HepG2 (cell line): ENCODE measurements around the gene JMY. TPM values are rescaled to one million over a fixed set of nuclear protein-coding genes. Genes with fewer than 3 reads are reported as not detected.

ENCODE experiments used
- ATAC-seq: fragments of 200-7000 bp; cut with Tn5 transposase; 3 replicates; pipeline ENCODE4 v1.9.1; 2020; ENCODE audit warnings: mild to moderate bottlenecking, moderate library complexity
- BruUV-seq: library from RNA; stranded (reverse); fragments of 400-500 nt; replicated peaks from 2 replicates; lab custom pipeline; 2021; lab: Mats Ljungman, UMichigan
- CTCF ChIA-PET: fragments of 300-600 bp; formaldehyde crosslinking; extraction: SDS; loops from one replicate; lab custom pipeline; 2021; ENCODE audit warnings: low total read pairs, inconsistent platforms, low intra/inter-chr PET ratio; lab: Yijun Ruan, JAX
- POLR2A ChIA-PET: fragments of 350-600 bp; sonication (Branson Sonifier 250); formaldehyde crosslinking; loops from one replicate; lab custom pipeline; 2020; ENCODE audit warnings: antibody characterized with exemption, inconsistent platforms; lab: Yijun Ruan, JAX
- DNase-seq: peaks from one replicate; pipeline ENCODE4 v3.0.0-alpha.2; 2015; ENCODE audit warnings: low spot score
- FAIRE-seq: peaks from 3 replicates; lab custom pipeline; 2011; peaks lifted over from hg19 to GRCh38; lab: Jason Lieb, UNC
- H2AFZ ChIP-seq: one replicate; pipeline ENCODE4 v1.6.1; 2011; ENCODE audit warnings: low read length, inconsistent platforms
- H3K27ac ChIP-seq: fragments of 300-600 bp; 3 replicates; pipeline ENCODE4 v1.8.0; 2011; ENCODE audit warnings: mixed run types, mild to moderate bottlenecking, mixed read lengths, low read length, inconsistent platforms; ENCODE audit not compliant: insufficient read depth; ENCODE audit errors: extremely low read length
- H3K27me3 ChIP-seq, 2 experiments: fragments of 200-600 bp in 1 of 2; 2 replicates in 1 of 2; 3 replicates in 1 of 2; pipeline versions ENCODE4 v1.6.0 to v1.8.0; 2011; ENCODE audit warnings: low read length in 2 of 2, mild to moderate bottlenecking in 2 of 2, moderate library complexity in 2 of 2, inconsistent platforms in 1 of 2; ENCODE audit not compliant: insufficient read depth in 2 of 2, control insufficient read depth in 1 of 2
- H3K36me3 ChIP-seq, 2 experiments: fragments of 200-600 bp in 1 of 2; replicated peaks in 1 of 2; 2 replicates in 1 of 2; 3 replicates in 1 of 2; pipeline versions ENCODE4 v1.5.1 to v1.8.0; 2011; ENCODE audit warnings: low read length in 2 of 2, inconsistent platforms in 1 of 2; ENCODE audit not compliant: insufficient read depth in 2 of 2, control insufficient read depth in 1 of 2
- H3K4me1 ChIP-seq: 2 replicates; pipeline ENCODE4 v1.5.1; 2012; ENCODE audit warnings: low read length, inconsistent platforms; ENCODE audit not compliant: insufficient read depth
- H3K4me2 ChIP-seq: 2 replicates; pipeline ENCODE4 v1.6.0; 2011; ENCODE audit warnings: low read depth, low read length, inconsistent platforms
- H3K4me3 ChIP-seq, 3 experiments: fragments of 200-600 bp in 1 of 3; sonication (generic), shearing (Covaris generic) in 1 of 3; replicated peaks in 1 of 3; 2 replicates each; pipeline ENCODE4 v1.5.1; 2011 to 2016; ENCODE audit warnings: low read length in 3 of 3, inconsistent platforms in 2 of 3, low read depth in 2 of 3, mild to moderate bottlenecking in 2 of 3, control low read depth in 1 of 3, mixed read lengths in 1 of 3; ENCODE audit not compliant: insufficient read depth in 1 of 3
- H3K79me2 ChIP-seq: one replicate; pipeline ENCODE4 v1.6.1; 2011; ENCODE audit warnings: low read length, inconsistent platforms; ENCODE audit not compliant: insufficient read depth
- H3K9ac ChIP-seq: 2 replicates; pipeline ENCODE4 v1.6.0; 2011; ENCODE audit warnings: mild to moderate bottlenecking, low read depth, low read length, inconsistent platforms; ENCODE audit not compliant: insufficient read depth
- H3K9me3 ChIP-seq: 2 replicates; pipeline ENCODE4 v1.5.1; 2012; ENCODE audit warnings: mild to moderate bottlenecking, low read length
- H4K20me1 ChIP-seq: 2 replicates; pipeline ENCODE4 v1.6.0; 2011; ENCODE audit warnings: inconsistent platforms, mild to moderate bottlenecking, low read length, moderate library complexity; ENCODE audit not compliant: insufficient read depth
- CBX2 ChIP-seq, 2 experiments: fragments of 200-600 bp in 1 of 2; sonication (generic); formaldehyde crosslinking in 1 of 2; IDR thresholded peaks; 2 replicates each; pipeline versions ENCODE4 v1.7.0 to v1.8.1; 2018 to 2022; ENCODE audit warnings: low read depth in 2 of 2, low read length in 1 of 2, mild to moderate bottlenecking in 1 of 2, missing genetic modification reagents in 1 of 2
- KDM3A ChIP-seq: IDR thresholded peaks from 2 replicates; pipeline ENCODE4 v1.6.1; 2018; ENCODE audit warnings: low read depth, missing compliant biosample characterization
- PHF5A ChIP-seq: IDR thresholded peaks from one replicate; pipeline ENCODE4 v1.6.1; 2018; ENCODE audit warnings: low read depth, missing genetic modification reagents; ENCODE audit not compliant: unreplicated experiment
- PHF8 ChIP-seq: sonication (generic); formaldehyde crosslinking; IDR thresholded peaks from 2 replicates; pipeline ENCODE4 v1.5.0; 2020; ENCODE audit warnings: missing genetic modification reagents
- SMC3 ChIP-seq: IDR thresholded peaks from 2 replicates; pipeline ENCODE4 v1.6.1; 2011; ENCODE audit warnings: low read length, improper control_type of control experiment
- SSRP1 ChIP-seq: IDR thresholded peaks from 2 replicates; pipeline ENCODE4 v1.6.1; 2016; ENCODE audit warnings: control low read depth
- STAG1 ChIP-seq: sonication (generic); formaldehyde crosslinking; IDR thresholded peaks from 2 replicates; pipeline ENCODE4 v1.4.0; 2020; ENCODE audit warnings: missing genetic modification reagents
- TAF15 ChIP-seq: fragments of 200-400 bp; formaldehyde crosslinking; IDR thresholded peaks from one replicate; pipeline ENCODE4 v1.6.1; 2018; ENCODE audit warnings: mild to moderate bottlenecking, low read depth, low read length; ENCODE audit not compliant: poor library complexity, severe bottlenecking
- TEAD3 ChIP-seq: optimal IDR thresholded peaks from 2 replicates; pipeline ENCODE3; 2016; ENCODE audit warnings: borderline replicate concordance
- TSC22D2 ChIP-seq: sonication (generic); formaldehyde crosslinking; IDR thresholded peaks from 2 replicates; pipeline ENCODE4 v1.5.1; 2020; ENCODE audit warnings: missing genetic modification reagents, mild to moderate bottlenecking, borderline replicate concordance
- ZBTB7A ChIP-seq: sonication (generic); formaldehyde crosslinking; IDR thresholded peaks from 2 replicates; pipeline ENCODE4 v1.8.0; 2022; ENCODE audit warnings: mild to moderate bottlenecking, missing genetic modification reagents
- ZFP62 ChIP-seq: sonication (generic); formaldehyde crosslinking; IDR thresholded peaks from 2 replicates; pipeline ENCODE4 v1.4.0; 2020; ENCODE audit warnings: missing genetic modification reagents
- ZNF143 ChIP-seq: sonication (generic); formaldehyde crosslinking; IDR thresholded peaks from 2 replicates; pipeline ENCODE4 v1.4.0; 2020; ENCODE audit warnings: missing genetic modification reagents
- ZNF205 ChIP-seq: IDR thresholded peaks from 2 replicates; pipeline ENCODE4 v1.6.1; 2018; ENCODE audit warnings: missing biosample characterization, missing genetic modification reagents
- ZNF225 ChIP-seq: sonication (generic); formaldehyde crosslinking; IDR thresholded peaks from 2 replicates; pipeline ENCODE4 v1.4.0; 2020; ENCODE audit warnings: mild to moderate bottlenecking, missing genetic modification reagents
- ZNF431 ChIP-seq: sonication (generic); formaldehyde crosslinking; IDR thresholded peaks from 2 replicates; pipeline ENCODE4 v1.9.0; 2022; ENCODE audit warnings: missing genetic modification reagents, low read depth, mild to moderate bottlenecking, borderline replicate concordance
- ZNF501 ChIP-seq: sonication (generic); formaldehyde crosslinking; IDR thresholded peaks from 2 replicates; pipeline ENCODE4 v1.5.1; 2020; ENCODE audit warnings: mild to moderate bottlenecking, moderate library complexity, missing genetic modification reagents
- ZNF746 ChIP-seq: sonication (generic); formaldehyde crosslinking; IDR thresholded peaks from 2 replicates; pipeline ENCODE4 v1.8.0; 2022; ENCODE audit warnings: mild to moderate bottlenecking, missing genetic modification reagents
- WGBS: methylation state at CpG from one replicate; pipeline ENCODE4 v1.1.6; 2017; ENCODE audit warnings: low lambda C conversion rate; 5-methylcytosine and 5-hydroxymethylcytosine counted together
- in situ Hi-C: cut with HindIII; loops from 2 replicates; pipeline ENCODE4 v1.10.0; 2017; ENCODE audit warnings: low pct_unique_long_range_greater_than_20kb; ENCODE audit not compliant: extremely low pct_ligation_motif_present
- intact Hi-C: fragments of 100-400 bp; cut with micrococcal nuclease; formaldehyde crosslinking; loops from one replicate; pipeline ENCODE4 v1.10.0; 2022; ENCODE audit not compliant: unreplicated experiment
- polyA plus RNA-seq, 8 experiments: library from polyadenylated mRNA; depleted of rRNA in 3 of 8; stranded (reverse) in 7 of 8; unstranded in 1 of 8; fragments of >200 nt; fragmentation: Illumina TruSeq in 4 of 8; extraction: Trizol in 4 of 8; gene quantifications; 2 replicates each; pipeline versions ENCODE4 v1.2.1 to v1.2.3, GENCODE V29; 2011 to 2016; ENCODE audit warnings: low read depth in 4 of 8, missing spikeins in 1 of 8, mixed read lengths in 1 of 8; ENCODE audit not compliant: insufficient read depth in 1 of 8
- total RNA-seq, 5 experiments: library from RNA; depleted of rRNA; stranded (reverse); fragments of >200 nt; fragmentation: Illumina TruSeq; extraction: Trizol; gene quantifications; 2 replicates each; pipeline ENCODE4 v1.2.3, GENCODE V29; 2016; ENCODE audit warnings: low read depth in 1 of 5
- TF ChIP-seq, protein P1 (sequence below): sonication (generic); formaldehyde crosslinking; IDR thresholded peaks from 2 replicates; pipeline ENCODE4 v1.4.0; 2020; ENCODE audit warnings: missing genetic modification reagents, borderline replicate concordance
- TF ChIP-seq, protein P2 (sequence below): IDR thresholded peaks from 2 replicates; pipeline ENCODE4 v1.6.1; 2016; ENCODE audit warnings: missing compliant biosample characterization, missing genetic modification reagents, borderline replicate concordance
- TF ChIP-seq, protein P3 (sequence below): sonication (generic); formaldehyde crosslinking; IDR thresholded peaks from 2 replicates; pipeline ENCODE4 v1.8.1; 2022; ENCODE audit warnings: mild to moderate bottlenecking, missing genetic modification reagents

The JMY gene
- total and polyA plus RNA-seq, 2 of the 13 experiments (the other 11 are each of a cell fraction or from before 2014, with no cell fraction given): 4.0 to 4.2 TPM

DNA sequence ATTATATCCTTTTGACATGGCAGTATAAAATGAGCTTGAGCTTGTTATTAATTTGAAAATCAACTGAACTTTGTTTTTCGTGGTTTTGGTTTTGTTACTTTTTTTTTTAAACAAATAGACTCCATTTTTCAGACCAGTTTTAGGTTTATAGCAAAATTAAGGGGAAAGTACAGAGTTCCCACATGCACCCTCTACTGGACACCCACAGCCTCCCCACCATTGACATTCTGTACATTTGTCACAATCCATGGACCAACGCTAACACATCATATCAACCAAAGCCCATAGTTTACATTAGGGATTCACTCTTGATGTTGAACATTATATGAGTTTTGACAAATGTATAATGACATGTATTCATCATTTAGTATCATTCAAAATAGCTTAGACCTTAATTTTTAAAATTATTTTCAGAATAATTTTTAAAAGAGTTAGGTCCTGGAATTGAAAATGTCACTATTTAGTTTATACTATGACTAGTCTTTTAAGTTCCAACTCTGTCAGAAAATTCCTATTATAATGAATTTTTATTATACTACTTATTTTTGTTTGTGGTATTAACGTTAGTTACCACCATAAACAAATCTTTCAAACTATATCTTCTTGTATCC, 35.3 kb upstream of the JMY start:
- Histone ChIP-seq H2AFZ (no peak overlapping the region), H4K20me1 (no peaks in the 10 kb centered on the region), H3K27ac (no peak overlapping the region), H3K79me2 (no peaks in the 10 kb centered on the region), H3K4me3 (no peak overlapping the region), H3K36me3 (no peaks in the 10 kb centered on the region), H3K4me1 (no peaks in the 10 kb centered on the region), H3K9me3 (no peaks in the 10 kb centered on the region), H3K27me3 (no peaks in the 10 kb centered on the region), H3K9ac (no peak overlapping the region), H3K4me2 (no peak overlapping the region)
- BruUV-seq: no TSS peak
- in situ Hi-C loops (no loop called here), intact Hi-C loops (loop anchor here (5.0 kb wide), 1 partner anchor 178 kb away; no protein-coding TSS in a partner anchor)
- 34% methylated on average over 3 of the region's 3 CpGs for WGBS
- FAIRE-seq (peak; percentile 73), DNase-seq (peak; percentile 10), ATAC-seq (peak; percentile 90)
- ChIA-PET POLR2A (no interaction called here), CTCF (interaction anchor here (1.0 to 1.6 kb wide), 3 partner anchors 27 to 180 kb away, joined by 3 to 10 read pairs (median 8); no protein-coding TSS in a partner anchor)
- TF ChIP-seq TAF15 (no peak), CBX2 (IDR thresholded peaks at IDR 0.05; ENCODE audit: low read depth, low read length) (no peak), CBX2 (CRISPR knock-in tag; IDR thresholded peaks at IDR 0.05; ENCODE audit: low read depth) (no peak), STAG1 (CRISPR knock-in tag) (peak; percentile 47), KDM3A (no peak), ZNF501 (CRISPR knock-in tag) (no peak), ZNF431 (no peak), ZNF746 (CRISPR knock-in tag) (no peak), SMC3 (peak; percentile 48; the same call in 1 of the 2 replicates), ZNF143 (CRISPR knock-in tag) (no peak), ZNF205 (CRISPR knock-in tag) (no peak), TSC22D2 (CRISPR knock-in tag) (no peak), ZFP62 (CRISPR knock-in tag) (no peak), SSRP1 (CRISPR knock-in tag) (no peak), PHF8 (CRISPR knock-in tag) (no peak), PHF5A (no peak), ZNF225 (CRISPR knock-in tag) (no peak), ZBTB7A (no peak), TEAD3 (CRISPR knock-in tag) (no peak)
- TF ChIP-seq, protein P1, sequence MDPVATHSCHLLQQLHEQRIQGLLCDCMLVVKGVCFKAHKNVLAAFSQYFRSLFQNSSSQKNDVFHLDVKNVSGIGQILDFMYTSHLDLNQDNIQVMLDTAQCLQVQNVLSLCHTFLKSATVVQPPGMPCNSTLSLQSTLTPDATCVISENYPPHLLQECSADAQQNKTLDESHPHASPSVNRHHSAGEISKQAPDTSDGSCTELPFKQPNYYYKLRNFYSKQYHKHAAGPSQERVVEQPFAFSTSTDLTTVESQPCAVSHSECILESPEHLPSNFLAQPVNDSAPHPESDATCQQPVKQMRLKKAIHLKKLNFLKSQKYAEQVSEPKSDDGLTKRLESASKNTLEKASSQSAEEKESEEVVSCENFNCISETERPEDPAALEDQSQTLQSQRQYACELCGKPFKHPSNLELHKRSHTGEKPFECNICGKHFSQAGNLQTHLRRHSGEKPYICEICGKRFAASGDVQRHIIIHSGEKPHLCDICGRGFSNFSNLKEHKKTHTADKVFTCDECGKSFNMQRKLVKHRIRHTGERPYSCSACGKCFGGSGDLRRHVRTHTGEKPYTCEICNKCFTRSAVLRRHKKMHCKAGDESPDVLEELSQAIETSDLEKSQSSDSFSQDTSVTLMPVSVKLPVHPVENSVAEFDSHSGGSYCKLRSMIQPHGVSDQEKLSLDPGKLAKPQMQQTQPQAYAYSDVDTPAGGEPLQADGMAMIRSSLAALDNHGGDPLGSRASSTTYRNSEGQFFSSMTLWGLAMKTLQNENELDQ (CRISPR knock-in tag): no peak
- TF ChIP-seq, protein P2, sequence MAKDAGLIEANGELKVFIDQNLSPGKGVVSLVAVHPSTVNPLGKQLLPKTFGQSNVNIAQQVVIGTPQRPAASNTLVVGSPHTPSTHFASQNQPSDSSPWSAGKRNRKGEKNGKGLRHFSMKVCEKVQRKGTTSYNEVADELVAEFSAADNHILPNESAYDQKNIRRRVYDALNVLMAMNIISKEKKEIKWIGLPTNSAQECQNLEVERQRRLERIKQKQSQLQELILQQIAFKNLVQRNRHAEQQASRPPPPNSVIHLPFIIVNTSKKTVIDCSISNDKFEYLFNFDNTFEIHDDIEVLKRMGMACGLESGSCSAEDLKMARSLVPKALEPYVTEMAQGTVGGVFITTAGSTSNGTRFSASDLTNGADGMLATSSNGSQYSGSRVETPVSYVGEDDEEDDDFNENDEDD (CRISPR knock-in tag): no peak
- TF ChIP-seq, protein P3, sequence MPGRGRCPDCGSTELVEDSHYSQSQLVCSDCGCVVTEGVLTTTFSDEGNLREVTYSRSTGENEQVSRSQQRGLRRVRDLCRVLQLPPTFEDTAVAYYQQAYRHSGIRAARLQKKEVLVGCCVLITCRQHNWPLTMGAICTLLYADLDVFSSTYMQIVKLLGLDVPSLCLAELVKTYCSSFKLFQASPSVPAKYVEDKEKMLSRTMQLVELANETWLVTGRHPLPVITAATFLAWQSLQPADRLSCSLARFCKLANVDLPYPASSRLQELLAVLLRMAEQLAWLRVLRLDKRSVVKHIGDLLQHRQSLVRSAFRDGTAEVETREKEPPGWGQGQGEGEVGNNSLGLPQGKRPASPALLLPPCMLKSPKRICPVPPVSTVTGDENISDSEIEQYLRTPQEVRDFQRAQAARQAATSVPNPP: no peak
